ENCODE measurements around the gene ELK3. TPM values are rescaled to one million over a fixed set of nuclear protein-coding genes. Genes with fewer than 3 reads are reported as not detected.

The ELK3 gene
- total and polyA plus RNA-seq, 2 of the 8 experiments (the other 6 are each of a cell fraction or from before 2014, with no cell fraction given), result 3.5 to 14.3 TPM

- no peak overlapping the region for H3K4me3 ChIP-seq (ENCODE audit: extremely low read depth in 1 of 4, insufficient read depth in 2 of 4, low read depth in 3 of 4, low read length in 4 of 4)
- no peak overlapping the region for H2BK120ac ChIP-seq (replicated peaks; ENCODE audit: low read depth, low read length)
- TF ChIP-seq EP300 (IDR thresholded peaks at IDR 0.05; ENCODE audit: borderline replicate concordance in 1 of 2, low read depth in 2 of 2, low read length in 2 of 2), result no peak
- 91% methylated on average over 3 of the region's 3 CpGs; no CpG with 5 or more reads in 1 of the 2 experiments for WGBS, 2 experiments (ENCODE audit: extremely low coverage in 1 of 2, insufficient coverage in 1 of 2, insufficient read length in 1 of 2, insufficient replicate concordance in 2 of 2, low coverage in 1 of 2, low lambda C conversion rate in 2 of 2, missing lambda C conversion rate in 1 of 2)
- CTCF ChIA-PET (ENCODE audit: partially characterized antibody), result no interaction called here
- FAIRE-seq (no peak), DNase-seq (ENCODE audit: low read depth in 1 of 2, low spot score in 2 of 2) (no peak)
- POLR2A ChIA-PET (ENCODE audit: partially characterized antibody), result no interaction called here
- peaks cover 0 to 12% (median 0%) of the 10 kb centered on the region in 4 experiments; a peak in 2 of 8 replicates for H3K36me3 ChIP-seq (ENCODE audit: control insufficient read depth in 2 of 4, insufficient read depth in 4 of 4, low read length in 3 of 4)
- no peak overlapping the region for H3K56ac ChIP-seq (replicated peaks; ENCODE audit: insufficient read length, low read depth, low read length)
- H4K5ac ChIP-seq (ENCODE audit: insufficient read length, low read depth, low read length), result no peak overlapping the region
- no peaks in the 10 kb centered on the region for H3K27me3 ChIP-seq (replicated peaks in 1 of 4; ENCODE audit: control insufficient read depth in 3 of 4, extremely low read depth in 1 of 4, insufficient read depth in 3 of 4, low read length in 3 of 4)
- H3K23me2 ChIP-seq (ENCODE audit: low read depth, low read length), result no peaks in the 10 kb centered on the region
- H2BK5ac ChIP-seq (ENCODE audit: low read depth, low read length), result no peak overlapping the region
- H3K9ac ChIP-seq (replicated peaks in 1 of 4; ENCODE audit: extremely low read depth in 1 of 4, low read depth in 3 of 4, low read length in 3 of 4), result no peak overlapping the region
- H4K91ac ChIP-seq (replicated peaks; ENCODE audit: insufficient read length, low read length), result no peak overlapping the region
- no peak overlapping the region for H3K4me2 ChIP-seq (ENCODE audit: insufficient read depth in 1 of 2, low read depth in 2 of 2, low read length in 2 of 2)
- H2AK5ac ChIP-seq (ENCODE audit: low read depth, low read length), result no peak overlapping the region
- H2AFZ ChIP-seq (ENCODE audit: low read length), result no peak overlapping the region
- no peaks in the 10 kb centered on the region for H3K79me1 ChIP-seq (ENCODE audit: low read depth, low read length)
- H3K23ac ChIP-seq (ENCODE audit: insufficient read length), result no peak overlapping the region
- no peak overlapping the region for H3K14ac ChIP-seq (ENCODE audit: insufficient read length)
- H4K8ac ChIP-seq (ENCODE audit: extremely low read depth, insufficient read depth, low read length), result no peak overlapping the region
- H3K9me3 ChIP-seq (ENCODE audit: insufficient read depth in 2 of 2, low read depth in 1 of 2, low read length in 1 of 2), result no peaks in the 10 kb centered on the region
- no peak overlapping the region for H2BK12ac ChIP-seq (ENCODE audit: low read depth, low read length)
- H2BK20ac ChIP-seq (ENCODE audit: low read length), result no peak overlapping the region
- H3K79me2 ChIP-seq (ENCODE audit: control insufficient read depth in 1 of 2, insufficient read depth in 2 of 2, low read length in 2 of 2), result no peaks in the 10 kb centered on the region
- H2BK15ac ChIP-seq (ENCODE audit: low read length), result no peak overlapping the region
- no peaks in the 10 kb centered on the region for H4K20me1 ChIP-seq (replicated peaks in 1 of 2; ENCODE audit: control insufficient read depth in 1 of 2, insufficient read depth in 2 of 2, low read length in 2 of 2)
- no peak overlapping the region for H3K27ac ChIP-seq (ENCODE audit: low read depth, low read length)
- no peak overlapping the region for H3K18ac ChIP-seq (ENCODE audit: extremely low read depth, low read length)
- no peaks in the 10 kb centered on the region for H3K4me1 ChIP-seq (replicated peaks in 1 of 4; ENCODE audit: control insufficient read depth in 3 of 4, insufficient read depth in 4 of 4, low read length in 3 of 4)
- H3K4ac ChIP-seq (replicated peaks; ENCODE audit: insufficient read length, low read depth, low read length), result no peak overlapping the region
Observed at GRCh38 chr12:96294831-96295230, 100.7 kb downstream of the ELK3 start.
